GM21423 (cell line): Measurements from ENCODE around the gene PARP15.
A peak's percentile ranks its signal among the peaks of the same experiment; 100 is the strongest.

Experiments used
- ATAC-seq: cut with Tn5 transposase; IDR thresholded peaks from one replicate; pipeline ENCODE4 v1.9.1; 2021; ENCODE audit warnings: mild to moderate bottlenecking, moderate library complexity; ENCODE audit not compliant: unreplicated experiment

PARP15 gene

DNA sequence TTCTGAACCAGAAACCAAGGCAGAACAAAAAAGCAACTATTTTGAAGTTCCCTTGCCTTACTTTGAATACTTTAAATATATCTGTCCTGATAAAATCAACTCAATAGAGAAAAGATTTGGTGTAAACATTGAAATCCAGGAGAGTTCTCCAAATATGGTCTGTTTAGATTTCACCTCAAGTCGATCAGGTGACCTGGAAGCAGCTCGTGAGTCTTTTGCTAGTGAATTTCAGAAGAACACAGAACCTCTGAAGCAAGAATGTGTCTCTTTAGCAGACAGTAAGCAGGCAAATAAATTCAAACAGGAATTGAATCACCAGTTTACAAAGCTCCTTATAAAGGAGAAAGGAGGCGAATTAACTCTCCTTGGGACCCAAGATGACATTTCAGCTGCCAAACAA, 8.7 kb upstream of the PARP15 start:
- no peak for ATAC-seq

DNA sequence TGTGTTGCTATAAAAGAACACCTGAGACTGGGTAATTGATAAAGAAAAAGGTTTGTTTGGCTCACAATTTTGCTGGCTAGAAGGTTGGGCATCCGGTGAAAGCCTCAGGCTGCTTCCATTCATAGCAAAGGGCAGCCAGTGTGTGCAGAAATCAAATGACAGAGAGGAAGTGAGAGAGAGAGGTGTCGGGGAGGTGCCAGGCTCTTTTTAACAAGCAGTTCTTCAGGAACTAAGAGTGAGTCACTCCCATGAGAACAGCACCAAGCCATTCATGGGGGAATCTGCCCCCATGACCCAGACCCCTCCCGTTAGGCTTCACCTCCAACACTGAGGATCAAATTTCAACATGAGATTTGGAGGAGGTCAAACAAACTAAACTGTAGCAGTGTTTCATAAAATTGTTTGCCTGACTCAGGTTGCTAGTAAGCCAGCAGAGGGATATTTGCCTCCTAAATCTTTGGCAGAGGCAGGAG, 4.5 kb upstream of the PARP15 start:
- peak; percentile 24 for ATAC-seq

DNA sequence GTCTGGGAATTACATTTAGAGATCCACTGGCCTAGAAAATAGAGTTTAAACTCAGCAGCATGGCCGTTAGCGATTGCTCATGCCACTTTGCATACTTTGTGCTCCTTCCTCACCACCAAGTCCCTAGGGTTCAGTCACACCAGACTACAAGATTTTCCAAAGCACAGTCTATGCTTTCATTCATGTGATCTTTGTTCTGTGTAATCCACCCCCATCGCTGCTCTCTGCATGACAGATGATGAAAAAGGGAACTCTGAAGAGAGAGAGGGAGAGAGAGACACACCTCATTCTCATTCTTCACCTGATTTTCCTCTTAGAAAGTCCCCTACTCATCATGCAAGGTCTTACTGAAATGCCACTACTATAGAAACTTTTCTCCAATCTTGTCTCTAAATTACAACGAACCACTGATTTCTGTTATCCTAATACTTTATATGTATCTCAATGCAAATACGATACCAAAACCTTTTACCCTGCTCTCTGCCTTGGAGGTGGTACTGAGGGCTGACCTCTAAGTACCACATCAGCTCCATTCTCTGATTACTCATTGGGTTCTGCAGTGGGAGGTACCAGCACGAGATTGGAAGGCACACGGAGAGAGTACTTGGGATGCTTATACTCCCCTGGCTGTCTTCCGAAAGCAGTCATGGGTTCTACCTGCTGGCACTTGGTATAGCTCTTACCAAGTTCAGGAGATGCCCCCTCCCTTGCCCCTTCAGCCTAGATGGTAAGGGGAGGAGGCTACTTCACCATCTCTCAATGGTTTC, 1.1 kb upstream of the PARP15 start:
- ATAC-seq = peak; percentile 82

DNA sequence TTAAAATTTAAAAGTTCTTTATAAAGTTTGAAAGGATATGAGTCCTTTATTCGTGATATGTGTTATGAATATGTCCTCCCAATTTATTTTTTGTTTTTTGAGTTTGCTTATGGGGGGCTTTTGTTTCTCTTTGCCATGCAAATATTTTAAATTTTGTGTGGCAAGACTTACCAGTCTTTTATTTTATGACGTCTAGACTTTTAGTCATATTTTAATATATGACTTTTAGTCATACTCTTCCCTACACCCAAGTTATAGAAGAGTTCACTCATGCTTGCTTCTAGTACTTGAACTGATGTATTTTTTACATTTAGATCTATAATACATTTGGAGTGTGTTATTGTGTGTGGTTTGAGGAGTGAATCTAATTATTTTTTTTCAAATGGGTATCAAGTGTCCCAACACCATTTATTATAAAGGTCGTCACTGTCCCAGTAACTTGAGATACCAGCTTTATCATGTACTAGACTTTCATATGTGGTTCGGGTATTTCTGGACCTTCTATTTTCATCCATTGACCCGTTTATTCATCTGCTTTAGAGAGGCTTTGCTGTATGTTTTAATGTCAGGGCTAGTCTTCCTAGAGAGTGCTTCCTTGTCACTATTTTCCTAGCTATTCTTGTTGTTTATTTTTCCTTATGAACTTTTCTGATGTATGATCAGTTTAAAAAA, 755 bp downstream of the PARP15 start:
- ATAC-seq = no peak

DNA sequence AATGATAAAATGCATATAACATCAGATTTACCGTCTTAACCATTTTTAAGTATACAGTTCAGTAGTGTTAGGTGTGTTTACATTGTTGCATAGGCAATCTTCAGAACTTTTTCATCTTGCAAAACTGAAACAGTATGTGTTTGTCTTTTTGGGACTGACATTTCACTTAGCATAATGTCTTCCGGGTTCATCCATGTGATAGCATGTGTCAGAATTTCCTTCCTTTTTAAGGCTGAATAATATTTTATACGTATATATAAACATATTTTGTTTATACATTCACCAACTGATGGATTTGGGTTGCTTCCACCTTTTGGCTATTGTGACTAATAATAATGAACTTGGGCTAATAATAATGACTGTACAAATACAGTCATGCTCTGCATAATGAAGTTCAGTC, 3.0 kb downstream of the PARP15 start:
- ATAC-seq = no peak

DNA sequence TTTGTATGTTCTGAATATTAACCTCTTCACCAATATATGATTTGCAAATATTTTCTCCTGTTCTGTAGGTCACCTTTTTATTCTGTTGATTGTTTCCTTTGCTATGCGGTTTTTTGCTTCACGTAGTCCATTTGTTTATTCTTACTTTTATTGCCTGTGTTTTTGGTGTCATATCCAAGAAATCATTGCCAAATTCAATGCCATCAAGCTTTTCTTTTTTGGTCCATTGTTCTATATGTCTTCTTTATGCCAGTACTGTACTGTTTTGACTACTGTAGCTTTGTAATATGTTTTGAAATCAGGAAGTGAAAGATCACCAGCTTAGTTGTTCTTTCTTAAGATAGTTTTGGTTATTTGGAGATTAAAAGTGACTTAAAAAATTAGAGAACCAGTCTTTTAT, 4.2 kb downstream of the PARP15 start:
- no peak for ATAC-seq

DNA sequence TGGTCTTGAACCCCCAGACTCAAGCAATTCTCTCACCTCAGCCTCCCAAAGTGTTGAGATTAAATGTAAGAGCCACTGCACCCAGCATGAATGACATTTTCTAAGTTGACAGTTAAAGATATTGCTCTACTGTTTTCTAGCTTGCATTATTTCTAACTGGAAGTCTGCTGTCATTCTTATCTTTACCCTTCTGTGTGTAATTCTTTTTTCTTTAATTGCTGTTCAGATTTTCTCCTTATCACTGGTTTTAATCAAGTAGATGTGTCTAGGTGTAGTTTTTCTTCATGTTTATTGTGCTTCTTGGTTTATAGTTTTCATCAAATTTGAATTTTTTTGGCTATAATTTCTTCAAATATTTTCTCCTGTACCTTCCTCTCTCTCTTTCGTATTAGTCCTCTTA, 4.9 kb downstream of the PARP15 start:
- ATAC-seq = no peak

DNA sequence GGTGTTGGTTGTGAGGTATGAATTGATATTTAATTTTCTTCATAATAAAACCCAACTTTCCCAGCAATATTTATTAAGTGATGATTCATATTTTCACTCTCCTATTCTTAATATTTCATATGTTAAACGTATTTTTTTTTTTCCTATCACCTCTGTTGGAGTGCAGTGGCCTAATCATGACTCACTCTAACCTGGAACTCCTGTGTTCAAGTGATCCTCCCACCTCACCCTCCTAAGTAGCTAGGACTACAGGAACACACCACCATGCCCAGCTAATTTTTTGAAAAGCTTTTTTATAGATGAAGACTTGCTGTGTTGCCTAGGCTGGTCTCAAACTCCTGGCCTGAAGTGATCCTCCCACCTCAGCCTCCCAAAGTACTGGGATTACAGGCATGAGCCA, 8.6 kb downstream of the PARP15 start:
- no peak for ATAC-seq

DNA sequence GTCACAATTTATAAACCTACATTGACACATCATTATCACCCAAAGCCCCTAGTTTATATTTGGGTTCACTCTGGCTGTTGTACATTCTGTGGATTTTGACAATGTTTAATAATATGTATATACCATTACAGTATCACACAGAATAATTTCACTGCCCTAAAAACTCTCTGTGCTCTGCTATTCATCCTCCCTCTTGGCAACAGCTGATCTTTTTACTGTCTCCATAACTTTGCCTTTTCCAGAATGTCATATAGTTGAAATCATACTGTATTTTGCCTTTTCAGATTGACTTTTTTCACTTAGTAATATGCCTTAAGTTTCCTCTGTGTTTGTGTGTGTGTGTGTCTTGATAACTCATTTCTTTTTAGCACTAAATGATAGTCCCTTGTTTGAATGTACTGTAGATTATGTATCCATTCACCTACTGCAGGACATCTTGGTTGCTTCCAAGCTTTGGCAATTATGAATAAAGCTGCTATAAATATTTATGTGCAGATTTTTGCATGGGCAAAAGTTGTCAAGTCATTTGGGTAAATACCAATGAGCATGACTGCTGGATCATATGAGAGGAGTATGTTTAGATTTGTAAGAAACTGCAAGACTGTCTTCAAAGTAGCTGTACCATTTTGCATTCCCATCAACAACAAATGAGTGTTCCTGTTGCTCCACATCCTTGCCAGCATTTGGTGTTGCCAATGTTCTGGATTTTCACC, 9.5 kb downstream of the PARP15 start:
- no peak for ATAC-seq

DNA sequence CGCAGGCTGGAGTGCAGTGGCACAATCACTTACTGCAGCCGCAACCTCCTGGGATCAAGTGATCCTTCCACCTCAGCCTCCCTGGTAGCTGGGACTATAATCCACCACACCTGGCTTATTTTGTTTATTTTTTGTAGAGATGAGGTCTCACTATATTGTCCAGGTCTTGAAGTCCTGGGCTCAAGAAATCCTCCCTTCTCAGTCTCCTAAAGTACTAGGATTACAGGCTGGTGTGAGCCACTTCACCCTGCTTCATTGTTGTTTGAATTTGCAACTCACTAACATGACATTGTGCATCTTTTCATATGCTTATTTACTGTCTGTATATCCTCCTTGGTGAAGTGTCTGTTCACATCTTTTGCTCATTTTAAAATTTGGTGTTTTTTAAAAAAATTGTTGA, 10.1 kb downstream of the PARP15 start:
- no peak for ATAC-seq

DNA sequence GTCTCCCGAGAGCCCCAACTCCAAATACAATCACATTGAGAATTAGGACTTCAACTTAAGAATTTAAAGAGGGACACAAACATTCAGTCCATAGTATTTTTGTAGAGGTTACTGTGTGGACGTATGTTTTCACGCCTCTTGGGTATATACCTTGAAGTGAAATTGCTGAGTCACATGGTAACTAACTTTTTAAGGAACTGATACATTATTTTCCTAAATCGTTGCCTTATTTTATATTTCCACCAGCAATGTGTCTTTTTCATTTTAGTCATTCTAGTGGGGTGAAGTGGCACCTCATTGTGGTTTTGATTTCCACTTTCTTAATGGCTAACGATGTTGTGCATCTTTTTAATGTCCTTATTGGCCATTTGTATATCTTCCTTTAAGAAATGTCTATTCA, 11.8 kb downstream of the PARP15 start:
- peak; percentile 70 for ATAC-seq

DNA sequence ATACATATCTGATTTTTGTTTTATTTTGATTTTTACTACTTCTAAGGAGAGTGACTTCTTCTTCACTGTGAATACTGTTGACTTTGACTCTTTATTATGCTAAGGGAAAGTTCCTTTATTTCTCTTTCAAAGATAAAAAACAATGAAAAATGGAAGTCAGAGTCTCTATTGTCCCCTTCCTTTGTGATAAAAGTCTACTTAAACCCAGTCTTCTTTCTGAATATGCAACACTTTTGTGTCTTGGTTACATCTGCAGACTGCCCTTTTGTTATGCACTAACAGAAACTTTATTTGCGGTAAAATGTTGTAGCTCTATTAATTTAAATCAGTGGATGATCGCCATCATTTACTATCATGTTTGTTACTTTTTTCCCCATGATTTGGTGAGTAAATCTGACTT, 13.2 kb downstream of the PARP15 start:
- no peak for ATAC-seq

DNA sequence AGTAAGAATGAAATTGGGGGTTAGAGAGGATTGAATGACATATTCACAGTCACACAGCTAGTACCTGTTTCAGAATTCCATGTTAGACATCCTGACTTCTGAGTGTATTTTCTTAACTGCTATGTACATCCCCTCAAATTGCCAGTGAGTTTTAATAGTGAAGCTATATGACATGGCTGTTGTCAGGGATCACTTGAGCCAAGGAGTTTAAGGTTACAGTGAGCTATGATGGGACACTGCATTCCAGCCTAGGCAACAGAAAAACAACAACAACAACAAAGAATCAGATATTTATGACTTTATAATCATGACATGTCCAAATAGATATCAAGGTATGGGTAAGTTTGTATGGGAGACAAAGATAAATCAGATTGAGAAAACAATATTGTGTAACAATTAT, 16.6 kb downstream of the PARP15 start:
- ATAC-seq = no peak

DNA sequence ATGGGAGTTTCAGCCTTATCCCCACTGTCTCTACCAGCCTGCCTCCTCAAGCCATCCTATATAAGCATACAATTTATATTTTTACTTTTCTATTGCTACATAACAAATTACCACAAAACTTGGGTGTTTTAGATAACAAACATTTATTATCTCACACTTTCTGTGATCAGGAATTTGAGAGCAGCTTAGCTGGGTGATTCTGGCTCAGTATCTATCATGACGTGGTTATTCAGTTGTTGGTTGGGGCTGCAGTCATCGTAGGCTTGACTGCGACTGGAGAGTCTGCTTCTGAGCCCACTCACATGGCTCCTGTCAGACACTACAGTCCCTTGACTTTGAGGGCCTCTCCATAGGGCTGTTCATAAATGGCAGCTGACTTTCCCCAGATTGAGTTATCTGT, 20.7 kb downstream of the PARP15 start:
- ATAC-seq = no peak

DNA sequence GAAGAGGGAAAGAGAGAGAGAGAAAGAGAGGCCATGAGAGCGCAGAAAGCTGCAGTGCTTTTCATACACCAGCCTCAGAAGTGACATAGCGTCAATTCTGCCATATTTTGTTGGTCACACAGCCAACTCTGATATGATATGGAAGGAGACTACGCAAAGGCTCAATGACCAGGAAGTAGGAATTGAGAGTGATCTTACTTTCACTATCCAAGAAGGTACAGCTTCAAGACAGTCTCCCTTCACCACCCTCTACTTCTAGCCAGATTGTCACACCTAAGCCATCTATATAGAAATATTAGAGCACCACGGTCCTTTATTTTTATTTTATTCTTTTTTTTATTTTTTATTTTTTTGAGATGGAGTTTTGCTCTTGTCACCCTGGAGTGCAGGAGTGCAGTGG, 21.1 kb downstream of the PARP15 start:
- ATAC-seq = no peak

DNA sequence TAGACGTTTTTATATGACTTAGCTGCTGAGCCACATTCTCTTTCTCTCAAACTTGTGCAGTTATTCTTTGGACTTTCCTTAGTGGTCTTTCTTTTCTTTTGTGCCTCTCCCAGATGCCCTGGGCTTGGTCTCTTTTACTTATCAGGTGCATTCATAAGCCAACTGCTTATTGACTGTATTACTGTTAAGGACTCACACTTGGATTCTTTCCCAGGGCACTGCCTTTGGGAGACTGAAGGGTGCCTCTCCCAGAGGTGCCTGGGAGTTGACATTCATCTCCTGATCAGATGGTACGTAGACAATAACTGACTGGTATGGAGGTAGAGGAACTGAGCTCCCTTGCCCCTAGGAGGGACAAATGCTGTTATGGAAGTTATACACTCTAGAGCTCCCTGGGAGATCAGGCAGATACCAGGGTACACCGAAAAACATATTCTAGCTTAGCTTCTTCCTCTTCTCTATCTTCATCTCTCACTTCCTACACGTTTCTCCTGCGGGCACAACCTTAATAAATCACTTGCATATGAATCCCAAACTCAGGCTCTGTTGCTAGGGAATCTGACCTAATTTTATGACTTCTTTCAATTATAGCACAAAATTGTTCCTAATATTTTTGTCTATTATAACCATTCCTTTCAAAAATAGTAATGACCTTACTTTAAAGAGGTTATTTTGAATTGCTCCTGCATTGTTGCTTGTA, 24.7 kb downstream of the PARP15 start:
- no peak for ATAC-seq

DNA sequence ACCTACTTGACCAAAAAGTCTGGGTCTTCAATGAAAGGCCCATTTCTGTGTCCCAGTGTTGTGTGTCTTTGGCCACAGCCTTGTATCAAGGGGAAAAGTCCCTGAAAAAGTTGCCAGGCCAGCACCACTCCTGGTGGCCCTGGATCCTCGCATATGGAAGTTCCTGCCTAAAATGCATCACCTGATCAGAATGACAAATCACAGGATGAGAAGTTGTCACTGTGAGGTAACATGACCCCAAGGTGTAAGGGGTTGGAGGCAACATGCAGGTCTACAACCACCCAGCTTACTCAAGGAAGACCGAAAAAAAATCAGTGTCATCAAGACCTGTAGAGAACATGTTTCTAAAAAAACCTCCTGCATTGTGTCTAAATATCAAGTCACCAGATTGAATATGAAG, 25.6 kb downstream of the PARP15 start:
- ATAC-seq = no peak

DNA sequence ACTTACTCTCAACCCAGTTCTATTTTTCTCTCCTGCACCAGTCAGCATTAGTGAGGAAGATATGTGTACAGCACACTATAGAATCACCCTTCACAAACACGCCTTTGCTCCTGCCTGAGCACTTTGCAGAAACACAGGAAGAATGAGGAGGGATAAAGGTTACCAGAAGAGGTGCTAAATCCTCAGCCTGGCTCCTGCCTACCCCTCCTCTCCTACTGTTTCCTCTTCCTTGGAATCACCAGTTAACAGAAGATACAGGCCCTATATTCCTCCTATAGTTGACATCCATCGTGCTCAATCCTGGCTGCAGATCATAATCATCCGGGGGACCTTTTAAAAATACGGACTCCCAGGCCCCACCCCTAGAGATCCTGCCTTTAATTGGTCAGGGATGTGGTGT, 28.9 kb downstream of the PARP15 start:
- no peak for ATAC-seq

DNA sequence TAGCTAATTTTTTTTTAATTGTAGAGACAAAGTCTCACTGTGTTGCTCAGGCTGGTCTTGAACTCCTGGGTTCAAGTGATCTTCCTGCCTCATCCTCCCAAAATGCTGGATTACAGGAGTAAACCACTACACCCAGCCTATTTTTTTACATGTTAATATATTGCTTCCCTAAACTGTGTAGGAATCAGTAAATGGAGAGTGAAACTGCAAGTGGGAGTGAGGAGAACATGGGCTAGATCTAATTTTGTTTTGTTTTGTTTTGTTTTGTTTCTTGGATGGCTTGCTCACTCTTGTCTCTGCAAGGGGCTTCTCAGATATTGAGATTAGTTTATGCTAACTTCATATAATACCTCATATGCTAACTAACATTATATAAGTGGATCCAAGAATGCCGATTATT, 31.5 kb downstream of the PARP15 start:
- no peak for ATAC-seq

DNA sequence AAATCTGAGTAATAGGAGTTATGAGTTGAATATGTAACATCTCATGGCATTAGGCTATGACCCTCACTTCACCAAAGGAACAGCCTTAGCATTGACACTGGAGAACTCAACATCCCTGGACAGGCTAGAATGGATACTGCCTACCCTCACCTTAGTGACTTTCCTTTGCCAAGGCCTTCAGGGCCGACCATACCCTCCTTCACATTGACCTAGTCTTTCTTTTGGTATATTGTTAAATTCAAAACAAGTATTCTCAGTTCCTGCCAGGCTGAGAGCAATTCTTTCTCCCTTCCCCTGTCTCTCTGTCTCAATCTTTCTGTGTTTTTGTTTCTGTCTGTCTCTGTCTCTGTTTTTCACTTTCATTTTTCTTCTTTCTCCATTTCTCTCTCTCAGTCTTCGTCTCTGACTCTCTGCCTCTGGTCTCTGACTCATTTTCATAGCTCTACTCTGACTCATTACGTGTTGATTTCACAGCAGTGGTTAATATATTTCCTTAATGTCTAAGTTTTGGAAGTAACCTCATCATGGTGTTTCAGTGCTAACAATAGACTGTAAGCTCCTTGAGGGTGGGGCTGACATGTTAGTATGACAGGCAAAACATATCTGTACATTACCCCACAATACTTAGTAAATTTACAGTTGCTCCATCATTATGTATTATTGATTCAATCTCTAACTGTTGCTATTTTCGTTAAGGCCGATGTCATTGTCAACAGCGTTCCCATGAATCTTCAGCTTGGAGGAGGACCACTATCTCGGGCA, 32.5 kb downstream of the PARP15 start:
- ATAC-seq = peak; percentile 93

DNA sequence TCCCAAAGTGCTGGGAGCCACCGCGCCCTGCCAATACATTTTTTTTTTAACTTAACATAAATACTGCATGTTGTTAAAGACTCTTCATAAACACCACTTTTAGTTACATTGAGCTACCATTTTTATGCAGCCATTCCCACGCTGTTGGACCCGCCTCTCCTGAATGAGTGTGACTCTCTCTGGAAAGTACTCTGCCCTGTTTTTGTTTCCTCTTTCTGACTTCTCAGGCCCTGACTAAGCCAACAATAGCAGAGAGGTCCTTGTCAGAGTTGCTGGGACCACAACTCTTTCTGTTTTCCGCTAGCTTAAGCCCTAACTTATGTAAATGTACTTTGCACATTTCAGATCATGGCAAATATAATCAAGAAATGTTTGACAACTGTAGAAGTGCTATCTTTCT, 35.2 kb downstream of the PARP15 start:
- no peak for ATAC-seq
